Measurements from ENCODE around the gene ST6GALNAC3.

DNA sequence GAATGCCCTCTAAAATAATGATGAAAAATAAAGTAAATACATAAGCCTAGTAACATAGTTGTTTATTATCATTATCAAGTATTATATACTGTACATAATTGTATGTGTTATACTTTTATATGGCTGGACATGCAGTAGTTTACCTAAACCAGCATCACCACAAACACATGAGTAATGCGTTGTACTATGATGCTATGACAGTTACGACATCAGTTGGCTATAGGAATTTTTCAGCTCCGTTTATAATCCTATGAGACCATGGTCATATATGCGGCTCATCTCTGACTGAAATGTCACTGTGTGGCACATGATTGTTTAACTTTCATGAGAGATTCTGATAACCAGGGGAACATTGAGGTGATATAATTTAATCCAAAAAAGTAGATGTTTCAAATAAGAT is 352.1 kb downstream of the ST6GALNAC3 start:
- no peak for TF ChIP-seq RAD21 (IDR thresholded peaks at IDR 0.05; ENCODE audit: low read depth)
- TF ChIP-seq POLR2A (IDR thresholded peaks at IDR 0.05; ENCODE audit: borderline replicate concordance, extremely low read depth, insufficient read depth, insufficient read length): no peak
- TF ChIP-seq, protein P1, sequence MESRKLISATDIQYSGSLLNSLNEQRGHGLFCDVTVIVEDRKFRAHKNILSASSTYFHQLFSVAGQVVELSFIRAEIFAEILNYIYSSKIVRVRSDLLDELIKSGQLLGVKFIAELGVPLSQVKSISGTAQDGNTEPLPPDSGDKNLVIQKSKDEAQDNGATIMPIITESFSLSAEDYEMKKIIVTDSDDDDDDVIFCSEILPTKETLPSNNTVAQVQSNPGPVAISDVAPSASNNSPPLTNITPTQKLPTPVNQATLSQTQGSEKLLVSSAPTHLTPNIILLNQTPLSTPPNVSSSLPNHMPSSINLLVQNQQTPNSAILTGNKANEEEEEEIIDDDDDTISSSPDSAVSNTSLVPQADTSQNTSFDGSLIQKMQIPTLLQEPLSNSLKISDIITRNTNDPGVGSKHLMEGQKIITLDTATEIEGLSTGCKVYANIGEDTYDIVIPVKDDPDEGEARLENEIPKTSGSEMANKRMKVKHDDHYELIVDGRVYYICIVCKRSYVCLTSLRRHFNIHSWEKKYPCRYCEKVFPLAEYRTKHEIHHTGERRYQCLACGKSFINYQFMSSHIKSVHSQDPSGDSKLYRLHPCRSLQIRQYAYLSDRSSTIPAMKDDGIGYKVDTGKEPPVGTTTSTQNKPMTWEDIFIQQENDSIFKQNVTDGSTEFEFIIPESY (IDR thresholded peaks at IDR 0.05; ENCODE audit: extremely low read depth, insufficient replicate concordance, low read length): no peak
- TF ChIP-seq, protein P2, sequence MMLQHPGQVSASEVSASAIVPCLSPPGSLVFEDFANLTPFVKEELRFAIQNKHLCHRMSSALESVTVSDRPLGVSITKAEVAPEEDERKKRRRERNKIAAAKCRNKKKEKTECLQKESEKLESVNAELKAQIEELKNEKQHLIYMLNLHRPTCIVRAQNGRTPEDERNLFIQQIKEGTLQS (IDR thresholded peaks at IDR 0.05): no peak
- TF ChIP-seq YY1 (IDR thresholded peaks at IDR 0.05; ENCODE audit: extremely low read depth, insufficient replicate concordance, low read depth, low read length): no peak
- TF ChIP-seq, protein P3, sequence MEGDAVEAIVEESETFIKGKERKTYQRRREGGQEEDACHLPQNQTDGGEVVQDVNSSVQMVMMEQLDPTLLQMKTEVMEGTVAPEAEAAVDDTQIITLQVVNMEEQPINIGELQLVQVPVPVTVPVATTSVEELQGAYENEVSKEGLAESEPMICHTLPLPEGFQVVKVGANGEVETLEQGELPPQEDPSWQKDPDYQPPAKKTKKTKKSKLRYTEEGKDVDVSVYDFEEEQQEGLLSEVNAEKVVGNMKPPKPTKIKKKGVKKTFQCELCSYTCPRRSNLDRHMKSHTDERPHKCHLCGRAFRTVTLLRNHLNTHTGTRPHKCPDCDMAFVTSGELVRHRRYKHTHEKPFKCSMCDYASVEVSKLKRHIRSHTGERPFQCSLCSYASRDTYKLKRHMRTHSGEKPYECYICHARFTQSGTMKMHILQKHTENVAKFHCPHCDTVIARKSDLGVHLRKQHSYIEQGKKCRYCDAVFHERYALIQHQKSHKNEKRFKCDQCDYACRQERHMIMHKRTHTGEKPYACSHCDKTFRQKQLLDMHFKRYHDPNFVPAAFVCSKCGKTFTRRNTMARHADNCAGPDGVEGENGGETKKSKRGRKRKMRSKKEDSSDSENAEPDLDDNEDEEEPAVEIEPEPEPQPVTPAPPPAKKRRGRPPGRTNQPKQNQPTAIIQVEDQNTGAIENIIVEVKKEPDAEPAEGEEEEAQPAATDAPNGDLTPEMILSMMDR (IDR thresholded peaks at IDR 0.05 in 2 of 3, conservative IDR thresholded peaks at IDR 0.05 in 1 of 3; ENCODE audit: borderline replicate concordance in 1 of 3, insufficient read depth in 1 of 3, low read depth in 2 of 3, low read length in 2 of 3): no peak
- TF ChIP-seq, protein P4, sequence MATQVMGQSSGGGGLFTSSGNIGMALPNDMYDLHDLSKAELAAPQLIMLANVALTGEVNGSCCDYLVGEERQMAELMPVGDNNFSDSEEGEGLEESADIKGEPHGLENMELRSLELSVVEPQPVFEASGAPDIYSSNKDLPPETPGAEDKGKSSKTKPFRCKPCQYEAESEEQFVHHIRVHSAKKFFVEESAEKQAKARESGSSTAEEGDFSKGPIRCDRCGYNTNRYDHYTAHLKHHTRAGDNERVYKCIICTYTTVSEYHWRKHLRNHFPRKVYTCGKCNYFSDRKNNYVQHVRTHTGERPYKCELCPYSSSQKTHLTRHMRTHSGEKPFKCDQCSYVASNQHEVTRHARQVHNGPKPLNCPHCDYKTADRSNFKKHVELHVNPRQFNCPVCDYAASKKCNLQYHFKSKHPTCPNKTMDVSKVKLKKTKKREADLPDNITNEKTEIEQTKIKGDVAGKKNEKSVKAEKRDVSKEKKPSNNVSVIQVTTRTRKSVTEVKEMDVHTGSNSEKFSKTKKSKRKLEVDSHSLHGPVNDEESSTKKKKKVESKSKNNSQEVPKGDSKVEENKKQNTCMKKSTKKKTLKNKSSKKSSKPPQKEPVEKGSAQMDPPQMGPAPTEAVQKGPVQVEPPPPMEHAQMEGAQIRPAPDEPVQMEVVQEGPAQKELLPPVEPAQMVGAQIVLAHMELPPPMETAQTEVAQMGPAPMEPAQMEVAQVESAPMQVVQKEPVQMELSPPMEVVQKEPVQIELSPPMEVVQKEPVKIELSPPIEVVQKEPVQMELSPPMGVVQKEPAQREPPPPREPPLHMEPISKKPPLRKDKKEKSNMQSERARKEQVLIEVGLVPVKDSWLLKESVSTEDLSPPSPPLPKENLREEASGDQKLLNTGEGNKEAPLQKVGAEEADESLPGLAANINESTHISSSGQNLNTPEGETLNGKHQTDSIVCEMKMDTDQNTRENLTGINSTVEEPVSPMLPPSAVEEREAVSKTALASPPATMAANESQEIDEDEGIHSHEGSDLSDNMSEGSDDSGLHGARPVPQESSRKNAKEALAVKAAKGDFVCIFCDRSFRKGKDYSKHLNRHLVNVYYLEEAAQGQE (IDR thresholded peaks at IDR 0.05; ENCODE audit: low read depth): no peak
- TF ChIP-seq, protein P5, sequence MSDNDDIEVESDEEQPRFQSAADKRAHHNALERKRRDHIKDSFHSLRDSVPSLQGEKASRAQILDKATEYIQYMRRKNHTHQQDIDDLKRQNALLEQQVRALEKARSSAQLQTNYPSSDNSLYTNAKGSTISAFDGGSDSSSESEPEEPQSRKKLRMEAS (IDR thresholded peaks at IDR 0.05): no peak
- no peak for TF ChIP-seq TCF7L2 (IDR thresholded peaks at IDR 0.05; ENCODE audit: borderline replicate concordance, extremely low read depth, insufficient read depth, insufficient read length)
- no peak for TF ChIP-seq EZH2 (IDR thresholded peaks at IDR 0.05)
- no peak for TF ChIP-seq ZNF274 (IDR thresholded peaks at IDR 0.05; ENCODE audit: low read depth, low read length)
- TF ChIP-seq SIN3A (IDR thresholded peaks at IDR 0.05; ENCODE audit: low read depth): no peak
- TF ChIP-seq POLR2AphosphoS5 (IDR thresholded peaks at IDR 0.05; ENCODE audit: low read depth, low read length): no peak
- TF ChIP-seq JUND (IDR thresholded peaks at IDR 0.05): no peak

All from HCT116 (cell line).